RPMI7951 (cell line): ENCODE data around the gene NDUFB11. TPM values are rescaled to one million over a fixed set of nuclear protein-coding genes. Genes with fewer than 3 reads are reported as not detected.

Experiments used
- DNase-seq: peaks from one replicate; pipeline ENCODE4 v3.0.0-alpha.2; 2012; ENCODE audit warnings: low read depth
- total RNA-seq: library from RNA; depleted of rRNA; stranded (reverse); fragments of >200 nt; shearing (Covaris generic); gene quantifications from 2 replicates; pipeline ENCODE4 v1.2.3, GENCODE V29; 2014; rRNA removed

NDUFB11 gene
- 172 and 213 TPM in 2 replicates for total RNA-seq

GRCh38 chrX:47144626-47145394, at the start of gene NDUFB11, which contains the start of gene RBM10:
Gene NDUFB11 (minus strand): TSS chrX:47144702. CDS start chrX:47144679, 23 bp downstream.
Gene RBM10 (plus strand): TSS chrX:47145221. CDS start chrX:47147482, 2,261 bp downstream.
- DNase-seq = peak; percentile 96

DNA sequence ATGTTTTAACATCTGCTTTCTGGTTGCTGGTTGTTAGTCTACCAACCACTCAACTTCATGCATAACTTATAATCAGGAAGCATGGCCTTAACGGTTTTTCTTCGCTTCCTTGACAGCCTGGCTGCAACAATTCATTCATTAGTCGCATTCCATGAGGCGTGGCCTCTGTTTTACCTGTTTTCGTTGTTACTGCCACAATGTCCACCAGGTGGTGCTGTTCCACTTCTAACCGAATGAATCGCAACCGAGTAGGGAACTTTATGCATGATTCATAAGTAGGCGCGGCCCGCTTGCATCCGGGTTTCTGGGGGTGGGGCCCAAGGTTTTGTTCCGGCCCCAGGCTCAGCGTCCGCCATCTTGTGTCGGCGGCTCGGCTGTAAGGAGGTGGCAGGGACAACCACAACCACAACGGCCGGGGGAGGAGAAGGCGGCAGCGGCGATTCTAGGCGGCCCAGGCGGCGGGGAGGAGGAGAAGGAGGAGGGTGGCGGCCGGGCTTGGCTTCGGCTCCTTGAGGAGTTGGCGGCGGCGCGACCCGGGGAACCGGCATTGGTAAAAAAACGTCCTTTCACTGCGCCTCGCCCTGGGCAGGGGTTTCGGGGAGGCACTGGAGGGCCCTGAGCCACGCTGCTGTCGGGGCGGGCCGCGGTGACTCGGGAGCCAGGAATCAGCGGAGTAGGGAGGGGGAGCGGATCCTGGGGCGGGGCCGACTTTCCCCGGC, 49.1 kb upstream of the NDUFB11 start, which contains the start of gene UBA1:
Gene UBA1 (plus strand): TSS at position 355 of the 719 bp plus-strand sequence. CDS start 4,974 bp downstream, outside the sequence.
- DNase-seq = peak; percentile 94

DNA sequence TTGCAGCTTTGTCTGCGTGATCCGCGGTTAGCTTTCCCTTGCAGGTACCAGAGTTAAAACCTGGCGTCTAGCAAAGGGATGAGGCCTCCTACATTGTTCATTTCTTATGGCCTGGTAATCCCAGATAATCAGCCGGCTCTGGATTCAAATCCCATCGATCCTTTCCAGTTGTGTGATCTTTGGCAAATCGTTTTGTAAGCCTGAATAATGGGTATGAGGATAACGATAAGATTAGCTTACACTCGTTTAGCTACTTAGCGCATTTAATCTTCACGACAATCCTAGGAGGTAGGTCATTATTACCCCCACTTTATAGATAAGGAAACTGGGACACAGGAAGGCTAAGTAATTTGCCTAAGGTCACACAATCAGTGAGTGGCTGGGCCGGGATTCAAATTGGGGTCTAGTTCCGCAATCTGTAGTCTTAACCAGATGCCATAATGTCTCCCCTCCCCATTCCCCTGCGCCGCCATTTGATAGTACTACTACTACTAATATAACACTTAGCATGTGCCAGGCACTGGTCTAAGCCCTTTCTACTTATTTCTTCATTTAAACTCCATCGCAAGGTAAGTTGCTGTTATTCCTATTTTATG, 47.4 kb upstream of the NDUFB11 start:
- no peak for DNase-seq

DNA sequence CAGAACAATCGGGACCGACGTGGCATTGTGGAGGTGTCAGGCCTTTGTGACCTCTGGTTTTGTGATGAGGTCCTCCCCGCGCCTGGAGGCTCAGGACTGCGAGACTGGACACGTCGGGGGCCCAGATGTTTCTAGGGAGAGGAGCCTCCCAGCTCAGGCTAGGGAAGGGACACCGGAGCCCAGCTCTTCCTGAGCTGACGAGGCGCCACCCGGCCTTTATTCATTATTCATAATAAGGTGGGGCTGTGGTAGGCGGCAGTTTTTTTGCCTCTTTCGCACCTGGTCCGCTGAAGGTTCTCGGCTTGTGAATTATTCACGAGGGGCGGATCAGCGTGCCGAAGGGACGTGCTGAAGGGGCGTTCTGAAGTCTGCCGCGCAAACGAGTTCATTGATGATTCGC, 46.8 kb upstream of the NDUFB11 start:
- peak; percentile 41 for DNase-seq

- DNase-seq = peak; percentile 96
Measured at GRCh38 chrX:47190445-47191269, 46.2 kb upstream of the NDUFB11 start.

DNA sequence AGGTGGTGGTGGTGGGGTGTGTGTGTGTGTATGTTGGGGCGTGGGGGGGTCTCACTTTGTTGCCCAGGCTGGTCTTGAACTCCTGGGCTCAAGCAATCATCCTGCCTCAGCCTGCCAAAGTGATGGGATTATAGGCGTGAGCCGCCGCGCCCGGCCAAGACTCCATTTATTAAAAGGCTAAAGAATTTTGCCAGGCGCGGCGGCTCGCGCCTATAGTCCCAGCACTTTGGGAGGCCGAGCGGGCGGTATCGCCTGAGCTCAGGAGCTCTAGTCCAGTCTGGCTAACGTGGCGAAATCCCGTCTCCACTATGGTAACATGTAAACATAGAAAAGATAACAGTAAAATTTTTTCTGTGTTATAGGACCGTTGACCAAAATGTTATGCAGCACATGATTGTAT, 45.4 kb upstream of the NDUFB11 start:
- no peak for DNase-seq

- peak; percentile 23 for DNase-seq
Measured at GRCh38 chrX:47187106-47187677, 42.7 kb upstream of the NDUFB11 start.

DNA sequence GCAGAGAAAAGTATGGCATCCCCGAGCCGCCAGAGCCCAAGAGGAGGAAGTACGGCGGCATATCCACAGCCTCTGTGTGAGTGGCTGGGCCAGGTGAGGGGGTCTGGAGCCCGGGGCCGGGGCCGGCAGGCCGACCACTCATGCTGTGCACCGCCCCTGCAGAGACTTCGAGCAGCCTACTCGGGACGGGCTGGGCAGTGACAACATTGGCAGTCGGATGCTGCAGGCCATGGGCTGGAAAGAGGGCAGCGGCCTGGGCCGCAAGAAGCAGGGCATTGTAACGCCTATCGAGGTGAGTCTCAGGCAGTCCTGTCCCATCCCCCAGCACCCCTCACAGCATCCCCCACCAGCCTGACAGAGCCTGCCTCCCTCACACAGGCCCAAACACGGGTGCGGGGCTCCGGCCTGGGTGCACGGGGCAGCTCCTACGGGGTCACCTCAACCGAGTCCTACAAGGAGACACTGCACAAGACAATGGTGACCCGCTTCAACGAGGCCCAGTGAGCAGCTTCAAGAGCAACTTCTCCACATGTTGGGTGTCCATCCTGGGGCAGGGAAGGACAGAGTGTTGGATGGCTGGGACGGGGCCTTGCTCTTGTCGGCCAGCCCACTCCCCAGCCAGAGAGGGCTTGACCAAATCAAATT, 41.7 kb upstream of the NDUFB11 start:
- DNase-seq = no peak

DNA sequence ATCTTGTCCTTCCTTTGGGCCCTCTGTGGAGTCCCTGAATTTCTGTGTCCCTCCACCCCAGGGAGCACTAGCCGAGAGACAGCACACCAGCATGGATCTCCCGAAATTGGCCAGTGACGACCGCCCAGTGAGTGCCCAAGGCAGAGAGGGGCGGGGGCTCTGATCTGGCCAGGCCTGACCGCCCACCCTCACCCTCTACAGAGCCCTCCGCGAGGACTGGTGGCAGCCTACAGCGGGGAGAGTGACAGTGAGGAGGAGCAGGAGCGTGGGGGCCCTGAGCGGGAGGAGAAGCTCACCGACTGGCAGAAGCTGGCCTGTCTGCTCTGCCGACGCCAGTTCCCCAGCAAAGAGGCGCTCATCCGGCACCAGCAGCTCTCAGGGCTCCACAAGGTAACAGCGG, 40.7 kb upstream of the NDUFB11 start:
- DNase-seq = no peak

DNA sequence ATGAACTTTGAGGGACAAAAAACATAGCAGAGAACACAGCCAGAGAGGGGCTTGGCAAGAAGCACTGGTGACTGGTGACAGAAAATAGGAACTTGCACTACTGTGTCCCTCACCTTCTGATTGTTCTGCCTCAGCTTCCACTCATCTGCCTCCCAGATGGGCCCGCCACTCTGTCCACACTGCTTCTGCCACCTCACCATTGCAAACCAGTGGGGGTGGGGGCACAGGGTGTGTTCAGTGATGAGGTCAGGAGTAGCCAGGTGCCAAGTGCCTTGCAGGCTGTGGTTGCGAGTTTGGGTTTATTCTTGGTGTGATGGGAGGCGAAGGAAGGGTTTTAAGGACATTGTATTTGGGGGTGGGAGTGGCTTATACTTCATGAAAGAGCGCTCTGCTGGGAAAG, 40.0 kb upstream of the NDUFB11 start:
- no peak for DNase-seq

DNA sequence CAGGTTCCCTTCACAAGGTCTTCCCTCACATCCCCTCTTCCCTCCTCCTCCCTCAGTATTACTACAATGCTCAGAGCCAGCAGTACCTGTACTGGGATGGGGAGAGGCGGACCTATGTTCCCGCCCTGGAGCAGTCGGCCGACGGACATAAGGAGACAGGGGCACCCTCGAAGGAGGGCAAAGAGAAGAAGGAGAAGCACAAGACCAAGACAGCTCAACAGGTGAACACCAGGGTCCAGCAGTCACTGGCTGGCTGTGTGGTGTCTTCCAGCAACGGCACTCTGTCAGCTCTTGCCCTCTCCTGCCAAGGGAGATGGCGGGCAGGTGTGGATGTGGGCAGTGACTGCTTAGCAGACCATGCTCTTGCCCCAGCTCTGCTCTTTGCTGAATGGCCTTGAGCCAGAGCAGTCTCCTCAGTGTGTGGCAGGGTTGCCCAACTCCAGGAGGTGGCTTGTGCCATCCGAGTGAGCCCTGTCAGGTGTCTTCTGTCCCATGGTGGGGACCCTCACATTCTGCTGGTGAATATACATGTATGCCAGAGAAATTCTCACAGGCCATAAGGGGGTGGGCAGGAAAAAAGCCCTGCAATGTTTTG, 37.7 kb upstream of the NDUFB11 start:
- no peak for DNase-seq

DNA sequence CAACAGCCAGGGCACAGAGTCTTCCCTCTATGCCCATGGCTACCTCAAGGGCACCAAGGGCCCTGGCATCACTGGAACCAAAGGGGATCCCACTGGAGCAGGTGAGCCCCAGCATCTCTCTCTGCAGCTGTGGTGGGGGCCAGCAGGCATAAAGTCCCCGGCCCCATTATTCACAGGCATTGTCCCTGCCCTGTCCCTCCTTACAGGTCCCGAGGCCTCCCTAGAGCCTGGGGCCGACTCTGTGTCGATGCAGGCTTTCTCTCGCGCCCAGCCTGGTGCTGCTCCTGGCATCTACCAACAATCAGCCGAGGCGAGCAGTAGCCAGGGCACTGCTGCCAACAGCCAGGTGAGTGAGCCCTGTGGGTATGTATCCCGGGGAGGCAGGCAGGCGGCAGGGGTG, 36.8 kb upstream of the NDUFB11 start:
- DNase-seq = no peak

- DNase-seq = no peak
Measured at GRCh38 chrX:47180346-47180745, 35.8 kb upstream of the NDUFB11 start.

DNA sequence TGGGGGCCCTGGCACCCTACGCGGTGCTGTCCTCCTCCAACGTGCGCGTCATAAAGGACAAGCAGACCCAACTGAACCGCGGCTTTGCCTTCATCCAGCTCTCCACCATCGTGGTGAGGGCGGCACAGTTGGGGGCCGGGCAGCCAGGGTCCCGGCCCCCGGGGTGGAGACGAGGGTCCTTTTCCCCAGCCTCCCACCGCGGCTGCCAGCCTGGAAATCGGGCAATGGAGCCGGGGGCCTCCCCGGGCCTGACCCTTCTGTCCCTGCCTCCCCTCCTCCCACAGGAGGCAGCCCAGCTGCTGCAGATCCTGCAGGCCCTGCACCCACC, 35.4 kb upstream of the NDUFB11 start:
- DNase-seq = no peak

- peak; percentile 91 for DNase-seq
Measured at GRCh38 chrX:47179221-47179927, 34.9 kb upstream of the NDUFB11 start.

DNA sequence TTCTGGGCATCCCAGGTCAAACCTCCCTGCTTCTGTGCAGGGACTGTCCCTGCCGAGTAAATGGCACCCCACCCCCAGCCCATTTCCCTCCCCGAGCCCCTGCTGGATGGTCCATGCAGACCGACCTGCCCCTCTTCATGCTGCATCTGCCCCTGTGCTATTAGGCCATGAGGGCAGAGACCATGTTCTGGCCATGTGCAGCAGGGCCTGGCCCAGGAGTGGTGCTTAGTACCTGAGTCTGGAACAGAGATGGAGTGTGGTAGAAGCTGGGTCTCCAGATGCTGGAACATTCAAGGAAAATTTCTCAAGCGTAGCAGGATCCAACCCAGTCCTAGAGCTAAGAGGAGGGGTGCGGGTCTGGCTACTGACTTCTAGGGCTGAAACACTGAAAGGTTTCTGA, 33.8 kb upstream of the NDUFB11 start:
- DNase-seq = no peak

GRCh38 chrX:47177079-47177478, 32.6 kb upstream of the NDUFB11 start:
- DNase-seq = no peak

DNA sequence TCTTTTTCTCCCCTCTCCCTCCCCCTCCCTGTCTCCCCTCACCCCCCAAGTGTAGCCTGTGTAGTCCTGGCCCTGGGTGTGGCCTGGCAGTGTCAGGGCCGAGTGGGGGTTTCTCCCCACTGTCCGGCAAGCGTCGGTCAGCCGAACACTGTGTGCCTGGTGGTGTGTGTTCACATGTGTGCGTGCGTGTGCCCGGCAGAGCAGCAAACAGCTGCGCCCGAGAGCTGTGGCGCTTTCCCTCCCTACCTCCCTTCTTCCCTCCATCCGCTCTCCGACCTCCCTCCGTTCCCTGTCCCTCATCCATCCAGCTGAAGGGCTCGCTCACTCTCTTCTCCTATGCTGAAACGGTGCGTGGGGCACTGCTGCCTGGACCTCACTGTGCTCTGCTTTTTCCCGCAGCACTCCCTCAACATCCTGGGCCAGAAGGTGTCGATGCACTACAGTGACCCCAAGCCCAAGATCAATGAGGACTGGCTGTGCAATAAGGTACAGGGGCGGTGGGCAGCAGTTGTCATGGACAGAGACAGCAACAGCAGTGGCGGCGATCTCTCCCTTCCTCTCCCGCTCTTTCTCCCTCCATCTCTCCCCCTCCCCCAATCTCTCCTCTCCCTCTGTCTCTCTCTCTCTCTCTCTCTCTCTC, 31.7 kb upstream of the NDUFB11 start:
- no peak for DNase-seq

- no peak for DNase-seq
Measured at GRCh38 chrX:47175588-47175980, 31.1 kb upstream of the NDUFB11 start.
